ENCODE results near the gene C1orf210.

The C1orf210 gene

DNA sequence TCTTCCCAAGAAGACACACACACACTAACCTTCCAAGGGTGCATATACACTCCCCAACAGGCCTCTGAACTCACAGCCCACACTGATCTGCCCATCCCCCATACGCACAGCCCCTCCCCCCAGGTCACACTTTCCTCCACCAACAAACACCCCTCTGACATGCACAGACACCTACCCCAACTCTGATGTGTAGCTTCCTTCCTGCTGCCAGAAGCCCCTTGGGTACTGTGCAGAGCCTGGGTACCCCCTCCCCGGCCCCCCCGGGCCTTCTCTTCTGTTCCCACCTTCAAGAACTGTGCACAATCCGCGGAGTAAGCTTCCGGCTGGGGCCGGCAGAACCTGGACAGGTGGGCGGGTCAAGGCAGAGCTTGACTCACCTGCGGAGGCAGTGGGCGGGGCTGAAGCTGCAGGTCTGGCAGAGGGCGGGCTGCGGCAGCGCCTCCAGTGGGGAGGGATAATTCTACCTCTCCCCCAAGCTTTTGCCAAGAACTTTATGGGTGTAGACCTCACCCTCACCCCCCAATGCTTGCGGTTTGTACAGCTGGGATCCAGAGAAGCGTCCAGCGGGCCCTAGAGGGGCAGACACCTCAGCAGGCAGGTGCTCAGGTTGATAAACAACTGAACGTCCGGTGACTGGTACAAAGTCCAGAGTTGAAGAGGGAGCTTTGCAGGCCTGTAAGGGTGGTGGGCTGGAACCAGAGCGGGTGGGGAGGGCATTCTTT is at the start of gene C1orf210:
Gene C1orf210, minus strand, starts transcription at position 313 of the 722 bp plus-strand sequence. CDS start 2,311 bp downstream, outside the sequence.
- no peaks in the 10 kb centered on the region for H3K9me3 ChIP-seq (ENCODE audit: control insufficient read depth, insufficient read depth, low read length)
- peak within 1 kb of the TSS; percentile 66; the same call in 1 of the 2 replicates for H3K9ac ChIP-seq (ENCODE audit: low read depth, low read length)
- peaks cover 9% of the 10 kb centered on the region; the same call in 1 of the 2 replicates for H3K4me1 ChIP-seq (ENCODE audit: insufficient read depth, low read length)

DNA sequence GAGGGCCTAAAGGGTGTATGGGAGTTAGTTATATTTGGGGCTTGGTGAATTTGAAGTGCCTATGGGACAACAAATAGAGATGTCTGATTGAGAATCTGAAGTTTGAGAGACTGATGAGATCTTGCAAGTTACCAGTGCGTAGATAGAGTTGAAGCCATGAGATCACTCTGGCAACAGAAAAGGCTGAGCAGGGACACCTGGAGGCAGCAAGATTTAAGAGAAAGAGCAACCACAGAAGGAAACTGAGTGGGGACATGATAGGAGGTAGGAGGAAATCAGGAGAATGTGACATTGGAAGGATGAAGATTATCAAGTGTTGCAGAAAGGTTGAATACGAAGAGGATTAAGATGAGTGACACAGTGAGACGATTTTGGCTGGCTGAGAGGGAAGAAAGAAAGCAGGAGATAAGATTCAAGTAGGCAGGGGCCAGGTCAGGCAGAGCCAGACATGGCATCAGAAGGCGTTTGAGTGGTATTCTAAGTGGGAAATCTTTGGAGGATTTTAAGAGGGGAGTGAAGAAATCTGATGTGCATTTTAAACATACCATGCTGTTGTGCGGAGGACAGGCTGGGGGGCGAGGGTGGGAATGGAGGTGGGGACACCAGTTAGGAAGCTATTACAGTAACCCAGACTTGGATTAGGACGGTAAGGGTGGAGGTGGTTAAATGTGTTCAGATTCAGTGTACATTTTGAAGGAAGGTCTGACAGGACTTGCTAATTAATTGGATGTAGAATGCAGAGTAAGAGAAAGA is 49.2 kb upstream of the C1orf210 start:
- peaks cover 16% of the 10 kb centered on the region for H3K4me1 ChIP-seq (ENCODE audit: insufficient read depth, low read length)
- H3K9me3 ChIP-seq (ENCODE audit: control insufficient read depth, insufficient read depth, low read length): no peaks in the 10 kb centered on the region
- no peak overlapping the region for H3K9ac ChIP-seq (ENCODE audit: low read depth, low read length)
- no peaks in the 10 kb centered on the region for H3K36me3 ChIP-seq (ENCODE audit: insufficient read depth, low read length)

More for the DNA sequence above, at the start of gene C1orf210:
- H3K36me3 ChIP-seq (ENCODE audit: insufficient read depth, low read length): no peaks in the 10 kb centered on the region

DNA sequence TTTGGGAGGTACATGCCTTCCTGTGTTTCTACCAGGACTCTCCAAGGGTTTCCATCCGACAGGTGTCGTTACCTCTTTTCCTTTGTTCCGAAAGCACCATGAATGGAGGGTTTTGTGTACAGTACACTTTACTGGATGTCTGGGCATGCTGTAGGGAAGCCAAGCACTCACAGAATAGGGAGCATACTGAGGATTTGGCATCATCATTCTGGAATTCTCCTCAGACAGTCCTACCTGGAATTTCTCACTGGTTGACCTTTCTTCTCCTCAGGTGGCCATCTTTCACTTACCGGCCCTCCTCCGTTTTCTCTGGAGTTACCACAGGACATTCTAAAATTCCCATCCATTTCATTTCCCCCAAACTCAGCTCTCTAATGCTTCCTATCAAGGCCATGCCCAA is 46.3 kb upstream of the C1orf210 start:
- Histone ChIP-seq H3K9ac (ENCODE audit: low read depth, low read length) (no peak overlapping the region), H3K4me1 (ENCODE audit: insufficient read depth, low read length) (peaks cover 16% of the 10 kb centered on the region), H3K9me3 (ENCODE audit: control insufficient read depth, insufficient read depth, low read length) (peaks cover 10% of the 10 kb centered on the region; the same call in 1 of the 2 replicates), H3K36me3 (ENCODE audit: insufficient read depth, low read length) (no peaks in the 10 kb centered on the region)

DNA sequence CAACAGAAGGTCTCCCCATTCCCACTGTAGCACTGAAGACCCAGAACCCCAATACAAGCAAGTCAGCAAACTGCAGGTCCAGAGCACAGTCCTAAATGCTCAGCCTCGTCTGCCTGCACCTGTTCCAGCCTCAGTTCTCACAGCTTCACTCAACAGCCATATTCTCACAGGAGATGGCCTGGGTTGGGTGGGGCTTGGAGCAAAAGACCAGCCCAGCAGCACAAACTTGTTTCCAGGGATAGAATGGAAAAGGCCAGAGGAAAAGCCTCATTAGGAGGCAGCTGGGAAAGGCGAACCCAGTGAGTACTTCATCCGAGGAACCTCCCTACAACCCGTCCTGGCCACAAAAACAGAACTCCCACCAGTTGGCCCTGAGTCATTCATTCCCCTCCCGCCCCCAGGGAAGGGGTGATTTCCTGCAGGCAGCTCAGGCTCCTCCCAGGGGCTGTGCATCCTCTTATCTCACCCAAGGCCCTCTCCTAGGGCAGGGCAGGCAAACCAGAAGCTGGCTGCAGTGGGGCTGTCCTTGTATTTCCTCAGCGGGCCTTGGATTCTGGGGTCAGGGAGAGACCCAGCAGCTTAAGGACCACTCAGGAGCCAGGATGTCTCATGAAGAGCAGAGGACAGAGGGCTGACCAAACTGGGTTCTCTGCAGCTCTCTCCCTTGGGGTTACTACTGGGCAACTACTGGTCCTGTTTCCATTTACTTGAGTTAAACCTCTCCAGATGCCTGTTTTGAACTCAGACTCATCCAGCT is 44.8 kb upstream of the C1orf210 start:
- no peaks in the 10 kb centered on the region for H3K36me3 ChIP-seq (ENCODE audit: insufficient read depth, low read length)
- H3K9ac ChIP-seq (ENCODE audit: low read depth, low read length): no peak overlapping the region
- peaks cover 16% of the 10 kb centered on the region for H3K4me1 ChIP-seq (ENCODE audit: insufficient read depth, low read length)
- peaks cover 14% of the 10 kb centered on the region for H3K9me3 ChIP-seq (ENCODE audit: control insufficient read depth, insufficient read depth, low read length)

DNA sequence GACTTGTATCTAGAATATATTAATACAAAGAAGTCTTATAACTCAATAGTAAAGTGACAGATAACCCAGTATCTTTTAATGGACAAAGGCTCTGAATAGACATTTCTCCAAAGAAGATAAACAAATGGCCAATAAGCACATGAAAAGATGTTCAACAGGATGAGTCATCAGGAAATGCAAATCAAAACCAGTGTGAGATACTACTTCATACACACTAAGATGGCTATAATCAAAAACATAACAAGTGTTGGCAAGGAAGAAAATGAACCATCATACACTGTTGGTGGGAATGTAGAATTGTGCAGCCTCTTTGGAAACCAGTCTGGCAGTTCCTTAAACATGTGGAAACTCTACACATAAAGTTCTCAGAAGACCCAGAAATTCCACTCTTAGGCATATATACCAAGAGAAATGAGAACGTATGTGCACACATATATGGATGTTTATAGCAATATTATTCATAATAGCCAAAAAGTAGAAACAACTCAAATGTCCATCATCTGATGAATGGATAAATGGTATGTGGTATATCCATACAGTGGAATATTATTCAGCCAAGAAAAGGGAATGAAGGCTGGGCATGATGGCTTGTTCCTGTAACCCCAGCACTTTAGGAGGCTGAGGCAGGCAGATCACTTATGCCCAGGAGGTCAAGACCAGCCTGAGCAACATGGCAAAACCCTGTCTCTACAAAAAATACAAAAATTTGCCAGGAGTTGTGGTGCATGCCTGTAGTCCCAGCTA is 42.3 kb upstream of the C1orf210 start:
- Histone ChIP-seq H3K4me1 (ENCODE audit: insufficient read depth, low read length) (peaks cover 16% of the 10 kb centered on the region), H3K9ac (ENCODE audit: low read depth, low read length) (no peak overlapping the region), H3K36me3 (ENCODE audit: insufficient read depth, low read length) (no peaks in the 10 kb centered on the region), H3K9me3 (ENCODE audit: control insufficient read depth, insufficient read depth, low read length) (peaks cover 14% of the 10 kb centered on the region)

DNA sequence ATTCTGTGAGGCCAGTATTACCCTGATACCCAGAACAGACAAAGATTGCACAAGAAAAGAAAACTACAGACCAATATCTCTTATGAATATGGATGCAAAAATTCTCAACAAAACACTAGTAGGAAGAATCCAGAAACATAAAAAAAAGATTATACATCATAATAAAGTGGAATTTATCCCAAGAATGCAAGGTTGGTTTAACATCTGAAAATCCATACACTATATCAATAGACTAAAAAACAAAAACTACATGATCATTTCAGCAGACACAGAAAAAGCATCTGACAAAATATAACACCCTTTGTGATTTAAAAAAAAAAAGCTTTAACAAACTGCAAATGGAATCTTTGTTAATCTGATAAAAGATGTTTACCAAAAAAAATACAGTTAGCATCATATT is 40.0 kb upstream of the C1orf210 start:
- Histone ChIP-seq H3K4me1 (ENCODE audit: insufficient read depth, low read length) (peaks cover 8% of the 10 kb centered on the region), H3K9ac (ENCODE audit: low read depth, low read length) (no peak overlapping the region), H3K36me3 (ENCODE audit: insufficient read depth, low read length) (no peaks in the 10 kb centered on the region), H3K9me3 (ENCODE audit: control insufficient read depth, insufficient read depth, low read length) (peaks cover 14% of the 10 kb centered on the region)

DNA sequence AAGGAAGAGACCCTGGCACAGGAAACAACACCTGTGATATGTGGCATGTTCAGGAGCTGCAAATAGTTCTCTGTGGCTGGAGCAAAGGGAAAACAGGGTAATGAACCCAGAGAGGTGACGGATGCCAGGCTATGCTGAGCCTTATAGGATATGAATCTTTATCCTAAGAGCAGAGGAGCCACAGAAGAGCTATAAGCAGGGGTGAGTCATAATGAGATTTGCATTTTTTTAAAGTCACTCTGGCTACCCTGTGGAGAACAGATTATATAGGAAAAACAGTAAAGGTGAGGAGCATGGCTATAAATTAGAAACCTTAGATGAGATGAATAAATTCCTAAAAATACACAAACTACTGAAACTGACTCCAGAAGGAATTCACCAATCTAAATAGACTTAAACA is 39.4 kb upstream of the C1orf210 start:
- Histone ChIP-seq H3K36me3 (ENCODE audit: insufficient read depth, low read length) (no peaks in the 10 kb centered on the region), H3K9me3 (ENCODE audit: control insufficient read depth, insufficient read depth, low read length) (peaks cover 14% of the 10 kb centered on the region), H3K4me1 (ENCODE audit: insufficient read depth, low read length) (peaks cover 3% of the 10 kb centered on the region), H3K9ac (ENCODE audit: low read depth, low read length) (no peak overlapping the region)

DNA sequence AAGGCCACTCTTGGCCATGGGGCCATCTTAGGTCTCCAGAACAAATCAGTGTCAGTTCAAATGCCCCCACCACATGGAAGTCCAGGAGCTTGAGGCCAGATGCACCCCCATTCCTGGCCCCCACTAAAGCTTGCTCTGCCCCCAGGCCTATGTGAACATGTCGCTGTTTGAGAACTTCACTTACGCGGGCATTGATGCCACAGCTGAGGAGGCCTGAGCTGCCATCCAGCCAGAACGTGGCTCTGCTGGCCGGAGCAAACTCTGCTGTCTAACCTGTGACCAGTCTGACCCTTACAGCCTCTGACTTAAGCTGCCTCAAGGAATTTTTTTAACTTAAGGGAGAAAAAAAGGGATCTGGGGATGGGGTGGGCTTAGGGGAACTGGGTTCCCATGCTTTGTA is 37.1 kb upstream of the C1orf210 start:
- Histone ChIP-seq H3K9ac (ENCODE audit: low read depth, low read length) (no peak overlapping the region), H3K4me1 (ENCODE audit: insufficient read depth, low read length) (no peaks in the 10 kb centered on the region), H3K9me3 (ENCODE audit: control insufficient read depth, insufficient read depth, low read length) (peaks cover 8% of the 10 kb centered on the region), H3K36me3 (ENCODE audit: insufficient read depth, low read length) (peaks cover 2% of the 10 kb centered on the region; the same call in 1 of the 2 replicates)

DNA sequence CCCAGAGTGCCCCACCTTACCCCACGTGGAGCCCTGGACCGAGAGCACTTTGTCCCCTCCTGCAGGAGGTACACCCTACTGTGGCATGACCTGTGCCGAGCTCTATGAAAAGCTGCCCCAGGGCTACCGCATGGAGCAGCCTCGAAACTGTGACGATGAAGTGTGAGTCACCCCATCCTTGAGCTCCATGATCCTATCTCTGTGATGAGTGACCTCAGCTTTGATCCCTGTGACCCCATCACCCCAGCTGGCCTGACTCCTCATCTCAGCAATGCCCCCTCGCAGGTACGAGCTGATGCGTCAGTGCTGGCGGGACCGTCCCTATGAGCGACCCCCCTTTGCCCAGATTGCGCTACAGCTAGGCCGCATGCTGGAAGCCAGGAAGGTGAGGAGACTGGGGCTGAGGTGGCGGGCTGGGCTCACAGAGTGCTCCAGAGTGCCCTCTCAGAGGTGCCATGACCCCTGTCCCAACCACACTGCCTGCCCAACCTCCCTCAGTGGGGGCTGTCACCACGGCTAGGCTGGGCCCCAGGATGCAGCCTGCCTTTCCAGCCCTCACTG is 36.0 kb upstream of the C1orf210 start:
- Histone ChIP-seq H3K4me1 (ENCODE audit: insufficient read depth, low read length) (no peaks in the 10 kb centered on the region), H3K36me3 (ENCODE audit: insufficient read depth, low read length) (peaks cover 5% of the 10 kb centered on the region; the same call in 1 of the 2 replicates), H3K9me3 (ENCODE audit: control insufficient read depth, insufficient read depth, low read length) (peaks cover 4% of the 10 kb centered on the region), H3K9ac (ENCODE audit: low read depth, low read length) (no peak overlapping the region)

DNA sequence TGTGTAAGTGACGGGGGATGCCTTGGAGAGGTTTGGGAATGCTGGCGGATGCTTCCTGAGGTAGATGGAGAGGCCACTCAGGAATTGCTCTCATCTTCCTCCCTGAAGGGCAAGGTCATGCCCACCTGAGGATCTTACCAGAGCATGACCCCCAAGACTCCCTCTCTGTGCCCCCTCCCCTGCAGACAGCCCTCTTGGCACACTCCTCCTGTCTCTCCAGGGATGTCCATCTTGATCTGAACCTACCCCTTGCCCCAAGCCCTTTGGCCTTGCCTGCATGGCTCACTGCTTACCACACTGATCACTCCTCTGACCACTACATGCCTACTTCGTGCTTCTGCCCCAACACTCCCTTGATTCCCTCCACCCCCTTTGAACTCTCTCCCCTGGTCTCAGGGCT is 34.4 kb upstream of the C1orf210 start:
- no peaks in the 10 kb centered on the region; the same call in 1 of the 2 replicates for H3K9me3 ChIP-seq (ENCODE audit: control insufficient read depth, insufficient read depth, low read length)
- H3K9ac ChIP-seq (ENCODE audit: low read depth, low read length): no peak overlapping the region
- peaks cover 5% of the 10 kb centered on the region; the same call in 1 of the 2 replicates for H3K36me3 ChIP-seq (ENCODE audit: insufficient read depth, low read length)
- H3K4me1 ChIP-seq (ENCODE audit: insufficient read depth, low read length): no peaks in the 10 kb centered on the region

DNA sequence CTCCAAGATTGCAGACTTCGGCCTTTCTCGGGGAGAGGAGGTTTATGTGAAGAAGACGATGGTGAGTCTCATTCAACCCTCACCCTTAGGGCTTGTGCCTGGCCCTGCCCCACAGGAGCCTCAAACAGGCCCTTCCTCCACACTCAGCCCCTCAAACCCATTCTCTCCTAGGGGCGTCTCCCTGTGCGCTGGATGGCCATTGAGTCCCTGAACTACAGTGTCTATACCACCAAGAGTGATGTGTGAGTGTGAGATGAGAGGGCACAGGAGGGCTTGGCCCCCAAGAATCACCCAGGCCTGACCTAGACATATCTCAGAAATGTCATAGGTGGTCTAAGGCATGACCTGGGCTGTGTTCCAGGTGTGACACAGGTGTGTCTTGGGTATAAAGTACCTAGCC is 33.9 kb upstream of the C1orf210 start:
- Histone ChIP-seq H3K9me3 (ENCODE audit: control insufficient read depth, insufficient read depth, low read length) (no peaks in the 10 kb centered on the region), H3K4me1 (ENCODE audit: insufficient read depth, low read length) (no peaks in the 10 kb centered on the region), H3K36me3 (ENCODE audit: insufficient read depth, low read length) (peaks cover 5% of the 10 kb centered on the region; the same call in 1 of the 2 replicates), H3K9ac (ENCODE audit: low read depth, low read length) (no peak overlapping the region)

DNA sequence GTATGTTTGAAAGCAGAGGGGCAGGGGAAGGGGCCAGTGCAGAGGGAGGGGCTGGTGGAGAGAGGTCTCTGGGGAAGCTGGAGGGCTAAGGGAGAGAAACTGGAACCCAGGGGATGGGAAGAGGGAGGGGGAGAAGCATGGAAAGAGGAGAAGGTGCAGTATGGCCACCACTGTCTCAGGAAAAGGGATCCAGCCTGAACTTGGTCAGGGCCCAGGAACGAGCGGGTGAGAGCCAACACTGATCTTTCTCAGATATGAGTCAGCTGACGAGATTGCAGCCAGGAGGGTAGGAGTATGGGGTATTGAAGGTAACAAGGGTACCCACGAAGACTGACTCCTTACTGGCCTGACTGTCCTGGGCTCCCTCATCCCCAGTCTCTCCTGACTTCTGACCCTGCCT is 33.5 kb upstream of the C1orf210 start:
- H3K9ac ChIP-seq (ENCODE audit: low read depth, low read length): no peak overlapping the region
- H3K4me1 ChIP-seq (ENCODE audit: insufficient read depth, low read length): no peaks in the 10 kb centered on the region
- peaks cover 5% of the 10 kb centered on the region; the same call in 1 of the 2 replicates for H3K36me3 ChIP-seq (ENCODE audit: insufficient read depth, low read length)
- no peaks in the 10 kb centered on the region for H3K9me3 ChIP-seq (ENCODE audit: control insufficient read depth, insufficient read depth, low read length)

DNA sequence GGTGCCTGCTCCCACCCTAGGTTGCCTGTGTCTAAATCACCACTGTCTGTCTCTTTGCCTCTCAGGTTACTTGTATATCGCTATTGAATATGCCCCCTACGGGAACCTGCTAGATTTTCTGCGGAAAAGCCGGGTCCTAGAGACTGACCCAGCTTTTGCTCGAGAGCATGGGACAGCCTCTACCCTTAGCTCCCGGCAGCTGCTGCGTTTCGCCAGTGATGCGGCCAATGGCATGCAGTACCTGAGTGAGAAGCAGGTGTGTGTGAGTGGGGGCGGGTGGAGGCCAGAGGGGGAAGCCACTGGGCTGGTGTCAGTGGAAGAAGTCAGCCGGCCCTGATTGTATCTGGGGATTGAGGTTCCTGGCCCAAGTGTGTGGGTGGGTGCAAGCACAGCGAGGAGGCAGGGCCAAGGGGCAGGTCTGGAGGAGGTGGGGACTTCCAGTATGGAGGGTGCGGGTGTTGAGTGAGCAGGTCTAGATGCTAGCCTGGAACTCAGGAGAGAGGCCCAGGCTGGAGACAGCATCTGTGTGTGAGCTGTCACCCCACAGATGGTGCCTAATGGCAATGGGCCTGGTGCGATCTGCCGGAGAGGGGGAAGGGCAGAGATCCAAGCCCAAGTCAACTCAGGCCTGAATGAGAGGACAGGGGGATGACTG is 32.6 kb upstream of the C1orf210 start:
- no peak overlapping the region for H3K9ac ChIP-seq (ENCODE audit: low read depth, low read length)
- H3K36me3 ChIP-seq (ENCODE audit: insufficient read depth, low read length): peaks cover 5% of the 10 kb centered on the region; the same call in 1 of the 2 replicates
- no peaks in the 10 kb centered on the region for H3K9me3 ChIP-seq (ENCODE audit: control insufficient read depth, insufficient read depth, low read length)
- no peaks in the 10 kb centered on the region for H3K4me1 ChIP-seq (ENCODE audit: insufficient read depth, low read length)
